Loucy (cell line): ENCODE measurements around the gene PPP2R5C.

Source experiments
- CTCF ChIP-seq: fragments of 200-600 bp; sonication (generic); conservative IDR thresholded peaks from 2 replicates; pipeline ENCODE4 v1.5.1; 2014; ENCODE audit warnings: mild to moderate bottlenecking, antibody characterized with exemption, low read length
- EZH2phosphoT487 ChIP-seq: fragments of 200-600 bp; IDR thresholded peaks from 2 replicates; pipeline ENCODE4 v1.6.1; 2018; ENCODE audit warnings: antibody characterized with exemption, mild to moderate bottlenecking, moderate library complexity, borderline replicate concordance

- TF ChIP-seq CTCF (no peak), EZH2phosphoT487 (no peak)
Observed at GRCh38 chr14:101723061-101723595, 38.4 kb upstream of the PPP2R5C start.
